Smooth muscle cell (in vitro differentiated cells): Measurements from ENCODE around the gene SYT9. TPM values are rescaled to one million over a fixed set of nuclear protein-coding genes. Genes with fewer than 3 reads are reported as not detected.

Experiments
- DNase-seq: peaks from one replicate; lab custom pipeline; 2025; ENCODE audit not compliant: unreplicated experiment; lab: John Stamatoyannopoulos, UW
- H2AFZ ChIP-seq: fragments of 200-600 bp; sonication (generic); 2 replicates; pipeline ENCODE4 v1.6.0; 2016; ENCODE audit warnings: antibody characterized with exemption, low read depth, mild to moderate bottlenecking
- H3F3A ChIP-seq: fragments of 200-600 bp; sonication (generic); 2 replicates; pipeline ENCODE4 v1.6.0; 2017; ENCODE audit warnings: antibody characterized with exemption, low read depth
- H3K27ac ChIP-seq: fragments of 200-600 bp; sonication (generic); 2 replicates; pipeline ENCODE4 v1.5.1; 2016; ENCODE audit warnings: low read depth, mild to moderate bottlenecking
- H3K27me3 ChIP-seq: fragments of 200-600 bp; sonication (generic); 2 replicates; pipeline ENCODE4 v1.6.1; 2016; ENCODE audit warnings: low read depth, mild to moderate bottlenecking
- H3K36me3 ChIP-seq: fragments of 200-600 bp; sonication (generic); 2 replicates; pipeline ENCODE4 v1.5.1; 2016; ENCODE audit warnings: low read depth
- H3K4me1 ChIP-seq: fragments of 200-600 bp; sonication (generic); 2 replicates; pipeline ENCODE4 v1.5.1; 2016; ENCODE audit warnings: low read depth
- H3K4me2 ChIP-seq: fragments of 200-600 bp; sonication (generic); 2 replicates; pipeline ENCODE4 v1.6.0; 2016; ENCODE audit warnings: mild to moderate bottlenecking
- H3K4me3 ChIP-seq: fragments of 200-600 bp; sonication (generic); 2 replicates; pipeline ENCODE4 v1.5.1; 2016; ENCODE audit warnings: mild to moderate bottlenecking
- H3K79me2 ChIP-seq: fragments of 200-600 bp; sonication (generic); 2 replicates; pipeline ENCODE4 v1.6.0; 2016; ENCODE audit warnings: low read depth, mild to moderate bottlenecking
- H3K9ac ChIP-seq: fragments of 200-600 bp; sonication (generic); 2 replicates; pipeline ENCODE4 v1.6.0; 2016; ENCODE audit warnings: low read depth
- H3K9me3 ChIP-seq: fragments of 200-600 bp; sonication (generic); replicated peaks from 2 replicates; pipeline ENCODE4 v1.5.1; 2016; ENCODE audit warnings: low read depth
- H4K20me1 ChIP-seq: fragments of 200-600 bp; sonication (generic); 2 replicates; pipeline ENCODE4 v1.6.0; 2016; ENCODE audit warnings: low read depth
- WGBS: methylation state at CpG from one replicate; pipeline ENCODE4 v1.1.7; 2016; ENCODE audit warnings: low lambda C conversion rate; 5-methylcytosine and 5-hydroxymethylcytosine counted together
- polyA plus RNA-seq: library from polyadenylated mRNA; unstranded; fragments of >200 nt; fragmentation: Nextera tagmentation; extraction: Ambion mirVana; gene quantifications from 2 replicates; pipeline ENCODE4 v1.2.1, GENCODE V29; 2016
- total RNA-seq: library from RNA; depleted of rRNA; stranded (reverse); fragments of >200 nt; gene quantifications from 2 replicates; pipeline ENCODE4 v1.2.3, GENCODE V29; 2014
- TF ChIP-seq, protein P1 (sequence below): fragments of 200-600 bp; sonication (generic); IDR thresholded peaks from 2 replicates; pipeline ENCODE4 v1.5.1; 2017; ENCODE audit warnings: borderline replicate concordance, mild to moderate bottlenecking, antibody characterized with exemption; ENCODE audit not compliant: insufficient read depth, poor library complexity, severe bottlenecking

SYT9 gene
- total and polyA plus RNA-seq, 2 experiments from 2014 or later: 0.06 TPM; not detected in 1

GRCh38 chr11:7471071-7471470, 219.4 kb downstream of the SYT9 start:
- Histone ChIP-seq H3K4me3 (no peak overlapping the region), H3F3A (no peaks in the 10 kb centered on the region), H3K9ac (no peak overlapping the region), H3K79me2 (no peaks in the 10 kb centered on the region), H2AFZ (no peak overlapping the region), H3K36me3 (no peaks in the 10 kb centered on the region), H4K20me1 (no peaks in the 10 kb centered on the region), H3K9me3 (no peaks in the 10 kb centered on the region), H3K27ac (no peak overlapping the region), H3K4me2 (no peak overlapping the region), H3K4me1 (no peaks in the 10 kb centered on the region), H3K27me3 (no peaks in the 10 kb centered on the region)
- WGBS: 96% methylated on average over 6 of the region's 7 CpGs
- no peak for DNase-seq
- TF ChIP-seq, protein P1, sequence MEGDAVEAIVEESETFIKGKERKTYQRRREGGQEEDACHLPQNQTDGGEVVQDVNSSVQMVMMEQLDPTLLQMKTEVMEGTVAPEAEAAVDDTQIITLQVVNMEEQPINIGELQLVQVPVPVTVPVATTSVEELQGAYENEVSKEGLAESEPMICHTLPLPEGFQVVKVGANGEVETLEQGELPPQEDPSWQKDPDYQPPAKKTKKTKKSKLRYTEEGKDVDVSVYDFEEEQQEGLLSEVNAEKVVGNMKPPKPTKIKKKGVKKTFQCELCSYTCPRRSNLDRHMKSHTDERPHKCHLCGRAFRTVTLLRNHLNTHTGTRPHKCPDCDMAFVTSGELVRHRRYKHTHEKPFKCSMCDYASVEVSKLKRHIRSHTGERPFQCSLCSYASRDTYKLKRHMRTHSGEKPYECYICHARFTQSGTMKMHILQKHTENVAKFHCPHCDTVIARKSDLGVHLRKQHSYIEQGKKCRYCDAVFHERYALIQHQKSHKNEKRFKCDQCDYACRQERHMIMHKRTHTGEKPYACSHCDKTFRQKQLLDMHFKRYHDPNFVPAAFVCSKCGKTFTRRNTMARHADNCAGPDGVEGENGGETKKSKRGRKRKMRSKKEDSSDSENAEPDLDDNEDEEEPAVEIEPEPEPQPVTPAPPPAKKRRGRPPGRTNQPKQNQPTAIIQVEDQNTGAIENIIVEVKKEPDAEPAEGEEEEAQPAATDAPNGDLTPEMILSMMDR: no peak

DNA sequence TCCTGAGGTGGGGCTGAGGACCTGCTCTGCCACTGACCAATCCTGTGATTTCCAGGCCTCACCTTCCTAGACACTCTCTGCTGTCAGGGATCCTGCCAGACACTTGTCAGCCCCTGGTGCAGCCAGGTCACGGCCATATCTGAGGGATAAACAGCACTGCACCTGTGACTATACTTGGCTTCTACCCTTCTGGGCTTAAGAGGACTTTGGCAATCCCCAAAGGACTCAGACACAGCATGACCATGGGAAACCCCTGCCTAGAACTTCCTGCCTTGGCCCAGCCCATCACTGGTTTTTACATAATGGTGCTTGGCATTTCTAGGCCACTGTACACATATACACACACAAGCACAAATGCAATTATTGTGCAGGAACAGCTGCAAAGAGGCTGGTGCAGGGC, 222.0 kb downstream of the SYT9 start:
- no peak overlapping the region for H3K9ac ChIP-seq
- TF ChIP-seq, protein P1: no peak
- no peaks in the 10 kb centered on the region for H3K9me3 ChIP-seq
- no peak overlapping the region for H2AFZ ChIP-seq
- no peaks in the 10 kb centered on the region for H3K27me3 ChIP-seq
- H3K4me3 ChIP-seq: no peak overlapping the region
- no peak overlapping the region for H3K4me2 ChIP-seq
- 100% methylated on average over 1 of the region's 1 CpG for WGBS
- no peaks in the 10 kb centered on the region for H3K79me2 ChIP-seq
- no peaks in the 10 kb centered on the region for H3K4me1 ChIP-seq
- no peaks in the 10 kb centered on the region for H3F3A ChIP-seq
- H3K36me3 ChIP-seq: no peaks in the 10 kb centered on the region
- DNase-seq: no peak
- no peak overlapping the region for H3K27ac ChIP-seq
- no peaks in the 10 kb centered on the region for H4K20me1 ChIP-seq

- no peaks in the 10 kb centered on the region for H4K20me1 ChIP-seq
- no peak overlapping the region for H2AFZ ChIP-seq
- no peaks in the 10 kb centered on the region for H3K36me3 ChIP-seq
- H3K4me3 ChIP-seq: no peak overlapping the region
- TF ChIP-seq, protein P1: no peak
- H3K4me2 ChIP-seq: no peak overlapping the region
- no peak overlapping the region for H3K27ac ChIP-seq
- no peaks in the 10 kb centered on the region for H3K79me2 ChIP-seq
- H3K9me3 ChIP-seq: no peaks in the 10 kb centered on the region
- no peaks in the 10 kb centered on the region for H3F3A ChIP-seq
- WGBS: 62% methylated on average over 2 of the region's 2 CpGs
- no peaks in the 10 kb centered on the region for H3K4me1 ChIP-seq
- no peak for DNase-seq
- no peaks in the 10 kb centered on the region for H3K27me3 ChIP-seq
- H3K9ac ChIP-seq: no peak overlapping the region
These were observed 228.4 kb downstream of the SYT9 start for GRCh38 chr11:7480113-7480512.

DNA sequence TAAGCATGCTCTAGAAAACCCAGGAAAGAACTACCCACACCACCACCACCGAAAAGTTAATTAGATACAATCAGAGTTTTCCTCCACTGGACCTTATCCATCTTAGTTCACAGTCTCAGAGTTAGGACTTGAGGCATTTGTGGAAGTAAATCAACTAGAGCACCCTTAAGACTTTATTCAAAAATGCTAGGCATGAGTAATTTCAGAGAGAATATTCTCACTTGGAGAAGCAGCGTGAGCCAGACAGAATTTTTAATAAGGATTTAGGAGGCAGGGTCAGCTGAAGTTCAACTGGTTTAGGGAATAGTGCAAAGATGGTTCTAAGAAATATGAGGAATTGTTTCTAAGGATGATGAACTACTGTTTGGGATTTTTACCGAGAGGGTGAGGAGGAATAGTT, 232.4 kb downstream of the SYT9 start:
- Histone ChIP-seq H3K27ac (no peak overlapping the region), H3K9me3 (no peaks in the 10 kb centered on the region), H3K36me3 (no peaks in the 10 kb centered on the region), H2AFZ (no peak overlapping the region), H3K79me2 (no peaks in the 10 kb centered on the region), H3K4me1 (no peaks in the 10 kb centered on the region), H3K9ac (no peak overlapping the region), H4K20me1 (no peaks in the 10 kb centered on the region), H3K4me3 (no peak overlapping the region), H3K4me2 (no peak overlapping the region), H3K27me3 (no peaks in the 10 kb centered on the region), H3F3A (no peaks in the 10 kb centered on the region)
- WGBS: 90% methylated on average over 3 of the region's 3 CpGs
- DNase-seq: no peak
- TF ChIP-seq, protein P1: no peak
